T-helper 22 cell (primary cell): Measurements from ENCODE around the gene CFAP73.
"Not testable (repeated sequence)": the region's sequence is repeated elsewhere in the genome, so short reads cannot be mapped to it uniquely, and the experiment has no call there.

Experiments
- DNase-seq: peaks from one replicate; pipeline ENCODE4 v3.0.0-alpha.2; 2020; ENCODE audit warnings: low read depth

CFAP73 gene

GRCh38 chr12:113191227-113191626 is 41.7 kb downstream of the CFAP73 start:
- DNase-seq = no peak

- DNase-seq = no peak
These were observed 45.5 kb downstream of the CFAP73 start for GRCh38 chr12:113194971-113195391.

DNA sequence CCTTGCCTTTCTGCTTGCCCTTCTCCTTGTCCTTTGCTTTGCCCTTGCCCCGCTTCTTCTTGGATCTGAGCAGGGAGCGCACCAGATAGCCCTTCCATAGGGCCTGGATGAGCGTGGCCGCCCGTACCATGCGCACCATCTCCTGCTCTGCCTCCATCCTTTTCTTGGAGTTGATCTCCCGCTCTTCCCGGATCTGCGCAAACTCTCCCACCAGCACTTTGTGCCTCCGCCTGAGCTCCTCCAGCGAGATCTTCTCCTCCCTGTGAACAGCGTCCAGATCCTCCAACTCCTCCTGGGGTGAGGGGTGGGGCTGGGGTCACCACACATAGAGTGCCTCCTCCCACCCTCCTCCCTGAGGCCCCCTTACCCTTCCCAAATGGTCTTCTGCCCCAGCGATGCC is 46.1 kb downstream of the CFAP73 start:
- DNase-seq = no peak

DNA sequence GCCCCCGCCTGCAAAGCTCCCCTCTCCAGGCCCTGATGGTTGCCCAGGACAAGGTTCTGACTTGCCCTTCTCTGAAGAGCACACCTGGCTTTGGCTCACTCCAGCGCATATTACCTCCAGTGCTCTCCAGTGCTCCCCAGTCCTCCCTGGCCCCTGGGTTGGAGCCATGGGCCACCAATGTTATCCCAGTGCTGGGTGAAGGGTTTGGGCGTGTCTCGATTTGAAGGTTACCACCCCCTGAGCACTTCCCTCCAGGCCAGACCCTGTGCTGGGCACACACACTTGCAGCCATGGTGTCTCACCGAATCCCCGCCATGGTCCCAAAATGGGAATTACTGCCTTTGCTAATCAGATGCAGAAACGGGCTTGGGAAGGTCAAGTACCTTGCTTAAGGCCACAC is 47.1 kb downstream of the CFAP73 start:
- DNase-seq = no peak

DNA sequence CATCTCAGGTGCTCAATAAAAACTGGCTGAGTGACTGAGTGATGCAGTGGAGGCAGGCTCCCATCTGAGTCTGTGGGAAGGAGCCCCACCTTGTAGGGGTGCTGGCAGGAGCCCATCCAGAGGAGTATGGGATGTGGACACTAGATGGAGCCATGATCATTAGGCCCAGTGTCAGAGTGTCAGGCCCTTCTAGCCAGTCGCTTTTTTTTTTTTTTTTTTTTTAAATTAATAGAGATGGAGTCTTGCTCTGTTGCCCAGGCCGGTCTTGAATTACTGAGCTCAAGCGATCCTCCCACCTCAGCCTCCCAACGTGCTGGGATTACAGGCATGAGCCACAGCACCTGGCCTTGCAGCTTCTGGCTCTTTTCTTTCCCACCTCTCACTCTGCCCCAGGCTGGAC is 47.5 kb downstream of the CFAP73 start:
- DNase-seq = peak; percentile 29

DNA sequence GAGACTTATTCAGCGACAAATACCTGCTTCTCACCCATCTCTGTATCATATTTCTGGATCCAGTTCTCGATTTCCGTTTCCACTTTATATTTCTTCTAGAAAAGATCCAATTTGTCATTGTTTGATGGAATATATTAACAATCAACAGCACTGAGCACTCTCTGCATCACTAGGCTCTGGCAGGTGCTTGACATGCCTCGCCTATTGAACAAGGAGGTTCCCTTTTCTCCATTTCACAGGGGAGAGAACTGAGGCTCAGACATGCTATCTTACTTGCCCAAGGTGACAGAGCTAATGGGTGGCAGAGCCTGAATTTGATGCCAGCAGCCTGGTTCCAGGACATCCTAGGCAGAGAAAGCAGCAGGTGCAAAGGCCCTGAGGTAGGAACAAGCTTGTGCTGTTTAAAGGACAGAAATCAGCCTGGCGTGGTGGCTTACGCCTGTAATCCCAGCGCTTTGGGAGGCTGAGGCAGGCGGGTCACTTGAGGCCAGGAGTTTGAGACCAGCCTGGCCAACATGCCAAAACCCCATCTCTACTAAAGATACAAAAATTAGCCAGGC is 48.1 kb downstream of the CFAP73 start:
- DNase-seq = no peak

- DNase-seq = no peak
These were observed 48.8 kb downstream of the CFAP73 start for GRCh38 chr12:113198296-113198695.

DNA sequence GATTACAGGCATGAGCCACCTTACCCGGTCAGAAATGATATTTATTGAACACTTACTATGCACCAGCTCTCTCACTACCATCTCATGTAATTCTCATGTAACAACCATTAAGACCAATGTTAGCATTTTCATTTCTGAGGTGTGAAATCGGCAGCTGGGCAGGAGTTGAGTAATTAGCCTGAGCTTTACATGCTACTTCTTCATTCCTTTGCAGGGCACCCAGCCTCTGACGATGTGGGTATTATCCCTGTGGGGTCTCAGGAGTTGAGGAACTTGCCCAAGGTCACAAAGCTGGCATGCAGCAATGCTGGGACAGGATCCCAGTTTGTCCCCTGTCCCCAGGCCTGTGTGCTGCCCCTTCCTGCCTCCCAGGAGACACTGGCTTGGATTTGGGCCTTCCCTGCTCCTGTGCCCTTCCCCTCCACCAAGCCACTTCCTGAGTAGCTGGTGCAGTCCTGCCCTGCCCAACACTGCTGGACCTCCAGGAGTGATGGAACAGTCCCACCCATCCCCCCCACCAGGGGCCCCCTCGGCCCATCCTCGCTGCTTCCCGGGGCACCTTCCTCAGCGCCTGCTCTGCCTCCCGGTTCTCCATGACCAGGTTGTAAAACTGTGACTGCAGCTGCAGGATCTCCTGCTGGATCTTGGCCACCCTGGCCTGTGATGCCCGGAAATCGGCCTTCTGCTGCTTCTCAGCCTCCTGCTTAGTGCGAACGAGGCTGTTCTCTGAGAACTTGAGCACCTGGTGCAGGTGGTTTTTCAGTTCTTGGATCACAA is 50.7 kb downstream of the CFAP73 start:
- no peak for DNase-seq

DNA sequence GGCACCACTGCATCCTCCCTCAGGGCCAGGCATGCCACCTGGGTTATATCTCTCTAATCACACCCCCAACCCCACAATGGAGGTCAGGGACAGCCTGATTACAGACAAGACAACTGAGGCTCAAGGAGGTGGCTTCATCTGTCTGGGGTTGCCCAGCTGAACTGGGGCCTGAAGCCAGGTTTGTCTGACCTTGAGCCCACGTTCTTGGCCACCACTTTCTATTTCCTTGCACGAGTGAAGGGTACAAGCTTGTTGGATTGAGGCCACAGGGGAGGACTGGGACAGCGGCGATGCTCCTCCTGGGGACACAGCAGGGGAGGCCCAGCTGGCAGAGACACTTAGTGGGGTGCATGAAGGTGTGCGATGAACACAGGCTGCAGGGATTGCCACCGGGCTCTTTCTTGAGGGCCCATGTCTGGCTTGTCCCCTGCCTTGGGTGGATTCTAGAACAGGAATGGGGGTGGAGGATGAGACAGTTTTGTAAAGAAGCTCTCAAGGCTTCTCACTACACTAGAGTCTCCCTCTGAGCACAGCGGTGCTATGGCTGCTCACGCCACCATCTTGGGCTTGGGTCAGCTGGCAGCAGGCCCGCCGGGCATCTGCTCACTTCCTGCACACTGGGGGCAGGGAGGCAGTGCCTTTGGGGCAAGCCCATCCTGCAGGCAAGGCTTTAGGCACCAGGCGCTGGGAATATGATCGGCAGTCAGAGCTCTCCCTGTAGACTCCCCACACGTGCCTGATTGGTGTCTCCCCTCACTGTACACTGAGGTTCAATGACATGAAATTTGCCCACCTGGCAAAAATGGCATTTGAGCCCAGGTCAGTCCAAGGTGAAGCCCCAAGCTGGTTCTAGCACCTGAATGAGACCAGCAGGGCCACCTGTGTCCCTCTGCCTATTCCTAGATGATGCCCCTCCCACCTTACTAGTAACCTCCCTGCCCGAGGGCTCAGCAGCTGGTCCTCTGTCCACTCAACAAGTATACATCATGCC is 52.0 kb downstream of the CFAP73 start:
- no peak for DNase-seq

DNA sequence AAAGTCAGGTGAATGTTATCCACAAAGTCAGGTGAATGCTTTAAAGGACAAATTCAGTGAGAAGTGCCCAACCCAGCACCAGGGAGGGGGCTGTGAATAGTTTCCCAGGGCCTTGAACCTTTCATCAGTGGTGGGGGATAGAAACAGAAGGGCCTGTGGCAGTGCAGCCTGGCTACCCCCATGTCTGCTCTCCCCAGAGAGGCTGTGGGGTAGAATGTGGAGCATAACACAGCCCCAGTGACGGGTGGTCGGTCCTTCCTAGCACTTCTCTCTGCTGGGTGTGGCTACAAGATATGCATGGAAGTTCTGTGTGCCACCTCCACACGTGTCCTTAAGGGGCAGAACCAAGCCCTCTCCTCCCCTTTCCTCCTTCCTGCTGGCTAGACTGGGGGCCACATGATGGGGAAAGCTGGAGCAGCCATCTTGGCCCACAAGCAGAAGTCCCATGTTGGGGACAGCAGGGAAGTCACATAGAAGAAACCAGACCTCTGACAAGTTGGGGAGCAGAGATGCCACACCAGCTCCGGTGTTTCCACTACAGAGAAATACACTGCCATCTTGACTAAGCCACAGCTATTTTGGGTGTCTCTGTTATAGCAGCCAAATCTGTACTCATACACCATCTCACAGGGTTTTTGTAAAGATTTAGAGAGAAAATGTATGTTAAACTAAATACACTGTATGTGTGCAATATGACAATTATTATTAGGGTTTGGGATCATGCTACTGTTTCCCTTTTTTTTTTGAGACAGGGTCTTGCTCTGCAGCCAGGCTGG is 53.0 kb downstream of the CFAP73 start:
- no peak for DNase-seq

DNA sequence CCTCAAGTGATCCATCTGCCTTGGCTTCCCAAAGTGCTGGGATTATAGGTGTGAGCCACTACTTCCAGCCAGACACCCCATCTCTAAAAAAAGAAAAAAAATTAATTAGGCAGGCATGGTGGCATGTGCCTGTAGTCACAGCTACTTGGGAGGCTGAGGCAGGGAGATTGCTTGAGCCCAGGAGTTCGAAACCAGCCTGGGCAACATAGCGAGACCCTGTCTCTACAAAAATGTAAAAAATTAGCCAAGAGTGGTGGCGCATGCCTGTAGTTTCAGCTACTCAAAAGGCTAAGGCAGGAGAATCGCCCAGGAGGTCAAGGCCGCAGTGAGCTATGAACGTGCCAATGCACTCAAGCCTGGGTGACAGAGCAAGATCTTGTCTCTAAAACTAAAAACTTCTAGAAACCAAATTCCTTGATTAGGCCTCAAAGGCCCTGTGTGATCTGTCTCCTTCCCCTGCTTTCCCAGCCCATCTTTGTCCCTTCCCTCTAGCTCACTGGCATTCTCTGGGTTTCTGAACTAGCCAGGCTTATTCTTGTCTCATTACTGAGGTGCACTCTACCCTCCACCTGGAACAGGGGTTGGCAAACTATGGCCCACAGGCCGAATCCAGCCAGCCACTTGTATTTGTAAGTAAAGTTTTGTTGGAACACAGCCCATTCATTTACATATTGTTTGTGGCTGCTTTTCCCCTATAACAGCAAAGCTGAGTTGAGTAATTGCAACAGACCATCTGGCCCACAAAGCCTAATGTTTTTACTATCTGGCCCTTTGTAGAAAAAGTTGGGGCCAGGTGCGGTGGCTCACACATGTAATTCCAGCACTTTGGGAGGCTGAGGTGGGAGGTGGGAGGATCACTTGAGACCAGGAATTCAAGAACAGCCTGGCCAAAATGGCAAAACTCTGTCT is 54.6 kb downstream of the CFAP73 start:
- no peak for DNase-seq

GRCh38 chr12:113204804-113205203 is 55.3 kb downstream of the CFAP73 start:
- no peak for DNase-seq

GRCh38 chr12:113206802-113207201 is 57.3 kb downstream of the CFAP73 start:
- not testable (repeated sequence) for DNase-seq

DNA sequence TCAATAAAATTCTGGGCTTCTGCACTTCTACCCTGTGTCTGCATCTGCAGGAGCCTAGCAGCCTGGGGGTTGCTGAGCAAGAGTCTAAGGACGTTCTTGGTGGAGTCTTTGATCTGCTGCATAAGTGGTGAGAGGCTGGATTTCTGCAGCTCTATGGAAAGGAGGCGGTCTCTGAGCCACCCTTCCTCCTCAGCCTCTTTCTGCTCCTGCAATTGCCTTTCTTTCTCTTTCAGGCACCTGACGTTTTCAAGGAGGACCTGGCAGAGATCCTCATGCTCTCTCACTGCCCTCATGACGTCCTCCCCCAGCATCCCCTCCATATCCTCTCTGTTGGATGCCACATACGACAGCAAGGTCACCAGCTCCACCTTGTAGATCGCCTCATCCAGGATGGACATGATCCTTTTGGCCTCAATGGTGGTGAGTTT is 58.1 kb downstream of the CFAP73 start:
- no peak for DNase-seq

DNA sequence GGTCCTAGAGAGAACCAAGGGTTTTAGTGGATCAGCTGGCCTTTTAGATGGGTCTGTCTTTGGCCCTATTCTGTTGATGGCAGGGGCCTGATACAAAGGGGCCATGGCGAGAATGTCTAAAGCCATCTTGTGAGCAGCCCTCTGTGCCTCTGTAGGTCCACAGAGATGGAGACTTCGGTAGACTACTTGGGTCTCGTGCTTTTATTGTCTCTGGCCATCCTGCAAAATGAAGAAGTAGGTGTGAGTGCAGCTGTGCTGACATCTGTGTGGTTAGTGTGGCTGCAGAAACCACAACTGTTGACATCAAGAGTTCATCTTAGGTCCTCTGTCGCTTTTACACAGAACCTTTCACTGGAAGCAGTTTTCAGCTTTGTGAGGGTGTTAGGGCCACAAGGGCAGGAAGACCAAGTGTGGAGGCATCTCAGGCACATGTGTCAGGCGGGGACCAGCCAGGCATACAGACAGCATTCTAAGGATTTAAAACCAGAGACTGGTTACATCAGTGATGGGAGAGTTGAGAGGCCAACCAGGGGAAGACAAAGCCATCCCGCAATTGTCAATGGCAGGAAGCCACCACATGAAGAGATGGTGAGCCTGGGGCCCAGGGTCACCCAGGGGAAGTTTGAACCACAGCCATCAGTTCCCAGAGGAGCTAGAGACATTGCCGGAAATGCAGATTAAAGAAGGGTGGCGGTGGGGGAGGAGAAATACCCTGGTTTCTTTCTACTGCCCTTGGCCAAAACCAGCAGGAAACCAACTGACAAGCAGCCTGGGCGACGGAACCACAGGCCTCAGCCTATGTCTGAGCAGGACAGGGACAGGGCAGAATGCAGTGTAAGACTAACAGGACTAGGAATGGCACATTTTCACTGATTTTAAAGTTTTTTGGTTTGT is 58.8 kb downstream of the CFAP73 start:
- DNase-seq = peak; percentile 39
